WTC11 (cell line): ENCODE data around the gene EXOC3L2.

Source experiments
- ATF2 ChIP-seq: sonication (generic); formaldehyde crosslinking; IDR thresholded peaks from 2 replicates; pipeline ENCODE4 v1.8.1; 2022; ENCODE audit warnings: low read depth, missing genetic modification reagents, borderline replicate concordance
- CTCF ChIP-seq: fragments of 200-600 bp; IDR thresholded peaks from 2 replicates; pipeline ENCODE4 v1.8.0; 2022; ENCODE audit warnings: antibody characterized with exemption
- E2F4 ChIP-seq: sonication (generic); formaldehyde crosslinking; IDR thresholded peaks from 2 replicates; pipeline ENCODE4 v1.8.1; 2022; ENCODE audit warnings: low read depth, mild to moderate bottlenecking, moderate library complexity, missing genetic modification reagents, borderline replicate concordance
- JUN ChIP-seq: sonication (generic); formaldehyde crosslinking; IDR thresholded peaks from 2 replicates; pipeline ENCODE4 v1.8.0; 2023; ENCODE audit warnings: mild to moderate bottlenecking, missing genetic modification reagents
- NR2C2 ChIP-seq: sonication (generic); formaldehyde crosslinking; IDR thresholded peaks from 2 replicates; pipeline ENCODE4 v1.8.0; 2022; ENCODE audit warnings: mild to moderate bottlenecking, missing genetic modification reagents
- PREB ChIP-seq: sonication (generic); formaldehyde crosslinking; IDR thresholded peaks from 2 replicates; pipeline ENCODE4 v1.8.1; 2022; ENCODE audit warnings: mild to moderate bottlenecking, missing genetic modification reagents, moderate library complexity, borderline replicate concordance
- STAT6 ChIP-seq: sonication (generic); formaldehyde crosslinking; conservative IDR thresholded peaks from 2 replicates; pipeline ENCODE4 v1.8.1; 2023; ENCODE audit warnings: mild to moderate bottlenecking, low read depth, missing genetic modification reagents, moderate library complexity
- ZNF138 ChIP-seq: sonication (generic); formaldehyde crosslinking; conservative IDR thresholded peaks from 2 replicates; pipeline ENCODE4 v1.8.1; 2022; ENCODE audit warnings: mild to moderate bottlenecking, moderate library complexity, missing genetic modification reagents
- ZNF232 ChIP-seq: sonication (generic); formaldehyde crosslinking; IDR thresholded peaks from 2 replicates; pipeline ENCODE4 v1.8.0; 2022; ENCODE audit warnings: mild to moderate bottlenecking, missing genetic modification reagents
- ZNF416 ChIP-seq: fragments of 250-450 bp; sonication (Bioruptor Pico); IDR thresholded peaks from 2 replicates; pipeline ENCODE4 v1.9.0; 2021; ENCODE audit warnings: mild to moderate bottlenecking, inconsistent platforms
- TF ChIP-seq, protein P1 (sequence below): fragments of 250-450 bp; sonication (Bioruptor Pico); IDR thresholded peaks from 2 replicates; pipeline ENCODE4 v2.1.2; 2022; ENCODE audit warnings: mild to moderate bottlenecking, moderate library complexity
- TF ChIP-seq, protein P2 (sequence below): sonication (generic); formaldehyde crosslinking; IDR thresholded peaks from 2 replicates; pipeline ENCODE4 v1.8.1; 2023; ENCODE audit warnings: mild to moderate bottlenecking, missing genetic modification reagents, borderline replicate concordance

GRCh38 chr19:45256836-45257235, 11.6 kb upstream of the EXOC3L2 start:
- TF ChIP-seq E2F4: no peak
- no peak for TF ChIP-seq ZNF232
- TF ChIP-seq, protein P1, sequence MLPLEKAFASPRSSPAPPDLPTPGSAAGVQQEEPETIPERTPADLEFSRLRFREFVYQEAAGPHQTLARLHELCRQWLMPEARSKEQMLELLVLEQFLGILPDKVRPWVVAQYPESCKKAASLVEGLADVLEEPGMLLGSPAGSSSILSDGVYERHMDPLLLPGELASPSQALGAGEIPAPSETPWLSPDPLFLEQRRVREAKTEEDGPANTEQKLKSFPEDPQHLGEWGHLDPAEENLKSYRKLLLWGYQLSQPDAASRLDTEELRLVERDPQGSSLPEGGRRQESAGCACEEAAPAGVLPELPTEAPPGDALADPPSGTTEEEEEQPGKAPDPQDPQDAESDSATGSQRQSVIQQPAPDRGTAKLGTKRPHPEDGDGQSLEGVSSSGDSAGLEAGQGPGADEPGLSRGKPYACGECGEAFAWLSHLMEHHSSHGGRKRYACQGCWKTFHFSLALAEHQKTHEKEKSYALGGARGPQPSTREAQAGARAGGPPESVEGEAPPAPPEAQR (CRISPR knock-in tag): no peak
- no peak for TF ChIP-seq ZNF138 (CRISPR knock-in tag)
- no peak for TF ChIP-seq PREB (CRISPR knock-in tag)
- no peak for TF ChIP-seq JUN (CRISPR knock-in tag)
- TF ChIP-seq NR2C2: no peak
- TF ChIP-seq ZNF416: no peak
- no peak for TF ChIP-seq CTCF
- TF ChIP-seq STAT6 (CRISPR knock-in tag): no peak
- TF ChIP-seq ATF2 (CRISPR knock-in tag): no peak
- TF ChIP-seq, protein P2, sequence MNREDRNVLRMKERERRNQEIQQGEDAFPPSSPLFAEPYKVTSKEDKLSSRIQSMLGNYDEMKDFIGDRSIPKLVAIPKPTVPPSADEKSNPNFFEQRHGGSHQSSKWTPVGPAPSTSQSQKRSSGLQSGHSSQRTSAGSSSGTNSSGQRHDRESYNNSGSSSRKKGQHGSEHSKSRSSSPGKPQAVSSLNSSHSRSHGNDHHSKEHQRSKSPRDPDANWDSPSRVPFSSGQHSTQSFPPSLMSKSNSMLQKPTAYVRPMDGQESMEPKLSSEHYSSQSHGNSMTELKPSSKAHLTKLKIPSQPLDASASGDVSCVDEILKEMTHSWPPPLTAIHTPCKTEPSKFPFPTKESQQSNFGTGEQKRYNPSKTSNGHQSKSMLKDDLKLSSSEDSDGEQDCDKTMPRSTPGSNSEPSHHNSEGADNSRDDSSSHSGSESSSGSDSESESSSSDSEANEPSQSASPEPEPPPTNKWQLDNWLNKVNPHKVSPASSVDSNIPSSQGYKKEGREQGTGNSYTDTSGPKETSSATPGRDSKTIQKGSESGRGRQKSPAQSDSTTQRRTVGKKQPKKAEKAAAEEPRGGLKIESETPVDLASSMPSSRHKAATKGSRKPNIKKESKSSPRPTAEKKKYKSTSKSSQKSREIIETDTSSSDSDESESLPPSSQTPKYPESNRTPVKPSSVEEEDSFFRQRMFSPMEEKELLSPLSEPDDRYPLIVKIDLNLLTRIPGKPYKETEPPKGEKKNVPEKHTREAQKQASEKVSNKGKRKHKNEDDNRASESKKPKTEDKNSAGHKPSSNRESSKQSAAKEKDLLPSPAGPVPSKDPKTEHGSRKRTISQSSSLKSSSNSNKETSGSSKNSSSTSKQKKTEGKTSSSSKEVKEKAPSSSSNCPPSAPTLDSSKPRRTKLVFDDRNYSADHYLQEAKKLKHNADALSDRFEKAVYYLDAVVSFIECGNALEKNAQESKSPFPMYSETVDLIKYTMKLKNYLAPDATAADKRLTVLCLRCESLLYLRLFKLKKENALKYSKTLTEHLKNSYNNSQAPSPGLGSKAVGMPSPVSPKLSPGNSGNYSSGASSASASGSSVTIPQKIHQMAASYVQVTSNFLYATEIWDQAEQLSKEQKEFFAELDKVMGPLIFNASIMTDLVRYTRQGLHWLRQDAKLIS (CRISPR knock-in tag): no peak
